Measurements from ENCODE around the gene PTGIS.

PTGIS gene

DNA sequence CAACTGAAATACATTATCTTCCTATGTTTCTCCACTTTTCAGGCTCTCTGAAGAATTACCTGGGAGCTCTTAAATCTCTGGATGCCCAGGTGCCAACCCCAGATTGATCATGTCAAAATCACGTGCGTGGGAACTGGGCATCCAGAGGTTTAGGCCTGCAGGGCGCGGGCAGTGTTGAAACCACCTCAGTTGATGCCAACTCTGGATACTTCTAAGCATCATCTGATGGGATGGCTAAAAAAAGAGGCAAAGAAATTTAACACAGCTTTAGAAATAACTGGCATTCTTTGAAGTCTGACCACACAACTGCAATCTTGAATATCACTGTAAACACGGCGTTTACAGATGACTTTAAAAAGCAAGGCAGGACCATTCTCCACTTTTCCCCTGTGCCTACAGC, 41.9 kb downstream of the PTGIS start:
- DNase-seq = no peak

DNA sequence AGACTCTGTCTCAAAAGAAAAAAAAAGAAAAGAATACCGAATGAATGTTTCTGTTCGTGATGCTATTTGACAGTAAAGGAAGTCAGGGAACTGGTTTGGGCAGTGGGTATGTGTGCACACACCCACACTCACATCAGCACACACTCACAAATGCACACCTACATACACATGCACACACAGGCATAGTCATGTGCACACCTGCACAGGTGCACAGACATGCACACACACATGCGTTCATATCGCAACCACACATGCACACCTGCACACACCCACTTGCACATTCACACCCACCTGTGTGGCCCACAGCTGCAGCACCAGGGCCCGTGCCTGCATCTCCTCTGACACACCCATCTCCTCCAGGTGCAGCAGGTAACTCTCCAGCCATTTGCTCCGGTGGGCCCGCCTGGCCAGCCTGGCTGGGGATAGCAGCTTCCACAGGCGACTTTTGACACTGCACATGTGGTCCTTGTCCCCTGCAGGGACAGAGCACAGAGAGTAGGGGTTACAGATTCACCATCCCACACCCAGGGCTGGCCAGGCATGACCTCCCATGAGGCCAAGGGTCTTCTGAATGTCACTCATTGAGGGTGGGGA, 44.1 kb downstream of the PTGIS start:
- DNase-seq = no peak

DNA sequence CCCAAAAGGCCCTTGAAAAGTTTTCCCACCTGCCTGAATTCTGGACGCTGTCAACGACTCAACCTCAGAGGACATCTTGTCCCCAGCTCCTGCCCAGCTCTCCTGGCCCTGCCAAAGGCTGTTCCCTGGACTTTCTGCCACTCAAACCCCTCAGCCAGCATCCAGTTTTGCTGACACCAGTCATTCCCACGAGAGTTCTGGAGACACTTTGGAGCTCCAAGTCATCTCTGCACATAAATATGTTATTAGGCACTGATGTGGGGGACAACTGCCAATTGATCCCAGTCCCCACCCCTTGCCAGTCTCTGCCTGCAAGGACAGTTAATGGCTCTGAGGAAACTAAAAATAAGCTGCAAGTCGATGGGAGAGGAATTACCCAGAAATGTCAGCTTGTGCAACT, 46.6 kb downstream of the PTGIS start:
- no peak for DNase-seq

DNA sequence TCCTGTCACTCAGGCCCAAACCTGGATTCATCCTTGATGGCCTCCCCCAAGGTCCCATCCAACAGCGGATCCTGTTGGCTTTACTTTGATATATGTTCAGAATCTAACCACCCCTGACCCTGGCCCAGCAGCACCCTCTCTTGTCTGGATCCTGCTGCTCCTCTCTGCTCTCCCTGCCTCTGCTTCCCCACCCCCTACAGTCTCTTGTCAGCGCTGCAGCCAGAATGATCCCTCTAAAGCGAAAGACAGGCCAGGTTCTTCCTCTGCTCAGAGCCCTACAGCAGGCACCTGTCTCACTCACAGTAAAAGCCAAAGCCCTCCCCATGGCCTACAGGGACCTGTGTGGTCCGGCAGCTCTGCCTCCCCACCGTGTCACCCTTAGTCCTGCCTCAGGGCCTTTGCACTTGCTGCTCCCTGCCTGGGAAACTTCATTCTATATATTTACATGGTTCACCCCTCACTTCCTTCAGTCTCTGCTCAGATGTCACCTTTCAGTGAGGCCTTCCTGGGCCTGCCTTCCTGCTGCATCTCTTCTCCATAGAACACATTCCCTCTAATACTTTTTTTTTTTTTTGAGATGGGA, 48.1 kb downstream of the PTGIS start:
- no peak for DNase-seq

DNA sequence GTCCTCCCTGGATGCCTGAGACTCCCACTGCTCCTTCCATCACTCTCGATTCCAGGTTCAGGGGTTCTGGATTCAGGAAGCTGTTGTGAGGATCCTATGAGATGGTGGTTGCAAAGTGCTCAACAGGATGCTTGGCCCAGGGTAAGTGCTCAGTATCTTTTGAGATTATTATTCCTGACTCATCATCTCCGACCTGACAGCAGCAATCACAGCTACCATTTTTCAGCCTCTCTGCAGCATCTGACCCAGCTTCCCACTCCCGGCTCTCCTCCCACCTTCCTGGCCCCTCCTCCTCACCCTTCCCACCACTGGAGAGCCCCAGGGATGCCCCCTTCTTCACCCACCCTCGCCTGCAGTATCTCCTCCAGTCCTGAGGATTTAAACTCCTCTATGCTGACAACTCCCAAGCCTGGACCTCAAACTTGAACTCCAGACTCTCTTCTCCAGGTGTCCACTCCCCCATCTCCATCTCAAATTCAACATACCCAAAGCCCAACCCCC, 48.7 kb downstream of the PTGIS start:
- no peak for DNase-seq

DNA sequence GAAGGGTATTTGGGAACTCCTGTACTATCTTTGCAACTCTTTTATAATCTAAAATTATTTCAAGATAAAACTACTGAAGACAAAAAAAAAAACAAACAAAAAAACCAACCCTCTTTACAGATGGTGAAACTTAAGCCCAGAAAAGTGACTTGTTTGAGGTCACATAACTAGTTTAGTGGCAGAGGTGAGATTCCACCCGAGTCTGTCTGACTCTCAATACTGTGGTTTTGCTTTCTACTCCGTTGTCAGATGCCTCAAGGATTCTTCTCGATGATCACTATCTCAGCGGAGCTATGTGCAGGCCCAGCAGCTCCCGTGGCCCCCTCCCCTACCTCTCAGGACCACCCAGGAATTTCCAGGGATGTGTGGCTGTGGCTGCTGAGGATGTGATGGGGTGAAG, 49.4 kb downstream of the PTGIS start:
- DNase-seq = no peak

DNA sequence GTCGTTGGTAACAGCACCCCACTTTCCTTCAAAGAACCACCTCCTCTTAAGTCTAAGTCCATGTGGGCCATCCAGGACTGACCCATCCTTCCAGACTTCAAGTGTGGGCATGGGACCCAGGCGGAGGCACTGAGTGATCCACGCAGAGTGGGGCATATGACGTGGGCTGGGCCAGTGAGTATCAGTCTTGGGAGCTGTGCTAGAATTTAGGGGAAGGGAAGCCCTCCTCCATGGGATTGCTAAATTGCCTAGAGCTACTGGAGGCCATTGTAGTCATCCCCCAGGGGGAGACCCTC, 50.2 kb downstream of the PTGIS start:
- no peak for DNase-seq

DNA sequence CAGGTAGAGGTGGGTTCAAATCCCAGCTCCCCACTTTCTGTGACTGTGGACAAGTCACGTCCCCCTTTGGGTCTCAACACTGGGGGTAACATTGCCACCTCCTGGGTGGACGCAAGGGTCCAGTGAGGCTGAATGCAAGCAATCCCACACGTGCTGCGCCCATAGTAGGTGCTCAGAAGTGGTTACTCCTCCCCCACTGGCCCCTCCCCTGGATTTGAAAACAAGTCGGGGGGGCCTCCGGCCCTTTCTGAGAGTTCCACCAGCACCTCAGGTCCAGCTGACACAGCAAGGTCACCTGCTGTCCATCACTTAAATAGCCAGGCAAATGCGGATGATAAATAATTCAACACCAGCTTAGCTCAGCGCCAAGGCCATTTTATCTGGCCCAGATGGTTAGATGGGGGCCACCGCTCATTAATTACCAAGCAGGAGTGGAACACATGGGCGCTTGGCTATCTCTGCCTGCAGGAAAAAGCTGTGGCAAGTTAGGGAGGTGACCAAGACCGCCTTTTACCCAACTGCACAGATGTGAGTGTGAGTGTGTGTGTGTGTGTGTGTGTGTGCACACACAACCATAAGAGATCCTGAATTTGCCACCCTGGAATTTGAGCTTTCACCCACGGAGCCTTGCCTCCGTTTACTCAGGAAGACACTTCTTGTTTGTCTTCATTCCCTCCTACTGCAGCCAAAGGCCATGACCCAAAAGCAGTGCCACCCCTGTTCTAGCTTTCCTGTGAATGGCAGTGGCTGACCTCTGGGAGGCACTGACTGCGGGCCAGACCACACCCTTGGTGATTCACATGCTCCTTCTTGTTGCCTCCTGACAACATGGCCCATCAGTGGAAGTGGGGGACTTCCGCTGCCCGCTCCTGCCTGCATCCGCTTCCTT, 50.8 kb downstream of the PTGIS start:
- peak; percentile 73 for DNase-seq

DNA sequence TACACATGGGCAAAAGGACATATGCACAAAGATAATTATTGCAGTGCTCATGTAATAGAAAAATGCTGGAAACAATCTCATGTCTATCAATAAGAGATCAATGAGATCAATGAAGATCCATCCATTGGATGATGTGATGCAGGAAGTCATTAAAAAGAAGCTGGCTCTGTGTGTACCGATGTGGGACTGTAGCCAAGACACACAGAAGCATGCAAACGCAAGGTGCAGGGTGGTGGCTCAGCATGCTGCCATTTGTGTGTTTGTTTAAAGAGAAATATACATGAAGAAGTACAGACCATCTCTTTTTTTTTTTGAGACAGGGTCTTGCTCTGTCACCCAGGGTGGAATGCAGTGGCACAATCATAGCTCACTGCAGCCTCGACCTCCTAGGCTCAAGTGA, 52.4 kb downstream of the PTGIS start:
- no peak for DNase-seq

DNA sequence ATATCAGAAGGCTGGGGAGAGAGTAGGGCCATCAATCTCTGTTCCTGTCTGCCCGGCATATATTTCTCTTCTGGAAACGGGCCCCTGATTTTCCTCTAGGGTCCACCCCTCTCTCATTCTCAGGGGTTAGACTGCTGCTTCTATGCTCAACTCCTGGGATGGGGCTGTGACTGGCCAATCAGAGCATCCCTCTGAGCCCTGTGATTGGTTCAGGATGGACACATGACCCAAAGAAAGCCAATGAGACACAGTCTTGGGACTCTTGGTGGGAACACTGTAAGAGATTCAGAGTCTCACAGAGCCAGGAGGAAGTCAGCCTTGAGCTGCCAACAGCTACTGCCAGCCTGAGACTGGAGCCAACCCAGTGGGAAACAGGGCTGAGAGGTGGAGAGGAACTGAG, 54.4 kb downstream of the PTGIS start:
- no peak for DNase-seq

DNA sequence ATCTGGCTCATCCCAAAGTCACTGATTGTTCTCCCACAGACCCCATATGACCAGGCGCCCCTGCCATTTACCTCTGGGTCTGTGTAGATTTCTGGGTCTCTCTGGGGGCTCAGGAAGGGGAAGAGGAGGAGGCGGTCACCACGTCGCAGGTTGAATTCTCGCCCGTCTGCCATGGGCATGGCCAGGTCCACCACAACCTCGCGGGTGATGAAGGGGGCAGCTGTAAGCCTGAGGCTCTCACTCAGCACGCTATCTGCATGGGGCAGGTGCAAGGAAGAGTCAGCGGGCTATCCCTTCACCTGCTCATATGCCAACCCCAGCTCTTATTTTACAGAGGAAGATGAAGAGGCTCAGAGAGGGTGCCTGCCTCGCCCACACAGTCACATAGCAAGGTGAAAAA, 54.9 kb downstream of the PTGIS start:
- no peak for DNase-seq

DNA sequence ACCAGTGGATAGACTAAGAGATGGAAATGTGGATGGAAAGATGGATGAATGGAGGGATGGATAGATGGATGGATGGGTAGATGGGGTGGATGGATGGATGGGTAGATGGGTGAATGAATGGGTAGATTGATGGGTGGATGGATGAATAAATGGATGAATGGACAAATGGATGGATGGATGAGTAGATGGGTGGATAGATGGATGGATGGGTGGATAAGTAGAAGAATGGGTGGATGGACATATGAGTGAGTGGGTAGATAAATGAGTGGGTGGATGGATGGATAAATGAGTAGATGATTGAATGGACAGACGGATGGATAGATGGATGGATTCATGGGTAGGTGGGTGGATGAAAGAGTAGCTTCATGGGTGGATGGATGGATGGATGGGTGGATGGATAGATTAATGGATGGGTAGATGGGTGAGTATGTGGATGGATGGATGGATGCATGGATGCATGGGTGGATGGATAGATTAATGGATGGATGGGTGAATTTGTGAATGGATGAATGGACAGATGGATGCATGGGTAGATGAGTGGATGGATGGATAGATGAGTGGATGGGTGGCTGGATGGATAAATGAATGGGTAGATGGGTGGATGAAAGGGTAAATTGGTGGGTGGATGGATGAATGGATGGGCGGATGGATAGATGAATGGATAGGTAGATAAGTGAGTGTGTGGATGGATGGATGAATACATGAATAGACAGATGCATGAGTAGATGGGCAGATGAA, 56.0 kb downstream of the PTGIS start:
- DNase-seq = no peak

DNA sequence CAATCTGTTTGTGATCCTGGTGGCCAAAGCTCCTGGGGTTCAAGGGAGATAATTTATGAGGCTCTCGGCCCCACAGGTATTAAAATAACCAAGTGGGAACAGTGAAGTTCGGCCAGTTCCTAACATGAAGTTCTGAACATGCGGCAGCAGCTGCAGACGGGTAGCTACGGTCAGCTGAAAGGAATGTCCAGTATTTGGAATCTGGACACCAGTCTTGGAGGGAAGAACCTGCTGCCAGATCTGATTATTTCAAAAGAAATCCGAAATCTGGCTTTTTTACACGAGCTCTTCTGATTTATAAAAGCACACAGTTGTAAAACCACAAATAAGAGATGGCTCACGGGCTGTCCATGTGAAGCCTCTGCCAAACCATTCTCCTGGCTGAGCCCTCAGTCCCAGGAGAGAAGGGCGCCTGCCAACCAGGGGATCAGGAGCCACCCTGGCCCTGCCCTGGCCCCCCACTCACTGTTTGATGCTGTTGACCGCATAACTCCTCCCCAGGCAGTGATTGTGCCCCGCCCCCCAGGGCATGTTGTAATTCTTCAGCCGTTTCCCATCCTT, 57.3 kb downstream of the PTGIS start:
- DNase-seq = no peak

DNA sequence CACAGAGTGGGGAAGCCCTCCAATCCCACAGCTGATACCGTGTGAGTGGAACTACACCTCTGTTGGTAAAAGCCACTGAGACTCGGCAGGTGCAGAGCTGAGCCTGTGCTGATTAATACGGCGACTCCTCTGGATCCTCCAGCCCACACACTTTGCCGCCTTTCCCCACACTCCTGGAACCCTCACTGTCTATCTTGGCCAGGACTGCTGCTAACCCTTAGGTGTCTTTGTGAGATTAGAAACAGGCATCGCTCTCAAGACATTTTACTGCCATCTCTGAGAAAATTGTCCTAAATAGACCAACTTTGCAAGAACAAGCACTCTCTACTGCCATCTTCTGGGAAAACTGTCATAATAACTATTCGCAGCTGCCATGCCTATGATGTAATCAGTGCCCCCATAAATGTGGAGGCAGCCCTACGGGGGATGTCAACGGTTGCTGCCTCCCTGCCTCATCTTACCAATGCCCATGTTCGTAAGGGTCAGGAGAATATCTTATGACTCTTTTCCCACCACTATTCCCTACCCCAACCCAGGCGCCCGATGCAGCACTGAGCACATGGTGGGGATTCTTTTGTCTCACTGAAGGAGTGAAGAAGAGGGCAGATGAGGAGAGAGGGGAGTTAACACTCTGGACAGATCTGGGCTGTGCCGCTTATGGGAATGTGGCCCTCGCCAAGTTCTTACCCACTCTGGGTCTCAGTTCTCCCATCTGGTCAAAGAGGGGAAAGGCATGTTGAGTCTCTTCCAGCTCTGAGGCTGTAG, 59.3 kb downstream of the PTGIS start:
- peak; percentile 88 for DNase-seq

DNA sequence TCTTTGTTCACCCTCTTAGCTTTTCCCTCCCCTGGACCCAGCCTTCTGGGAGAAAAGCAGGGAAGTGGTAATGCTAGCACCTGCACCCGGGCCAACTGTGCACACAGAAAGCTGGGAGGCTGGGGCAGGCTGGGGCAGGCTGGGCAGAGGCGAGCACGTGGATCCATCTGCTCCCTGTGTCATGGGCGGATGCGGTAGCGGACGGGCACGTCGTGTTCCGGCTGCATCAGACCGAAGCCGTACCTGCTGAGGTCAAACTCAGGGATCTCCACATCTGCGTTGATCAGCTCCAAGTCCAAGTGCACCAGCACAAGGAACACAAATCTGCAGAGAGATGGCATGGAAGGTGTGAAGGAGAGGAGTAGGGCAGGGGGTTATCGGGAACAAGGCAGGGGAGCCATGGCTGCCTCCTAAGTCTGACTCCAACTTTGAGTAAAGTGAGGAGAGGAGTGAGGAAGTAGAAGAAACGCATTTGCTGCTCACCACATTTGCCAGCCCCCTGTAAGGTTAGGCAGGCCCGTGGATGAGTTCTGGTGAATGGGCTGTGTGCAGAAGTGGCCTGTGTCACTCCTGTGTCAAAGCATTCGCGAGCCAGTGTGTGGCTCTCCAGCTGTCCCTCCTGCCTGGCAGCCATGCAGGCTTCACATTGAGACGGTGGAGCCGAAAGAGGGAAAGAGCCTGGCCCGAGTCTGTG, 60.0 kb downstream of the PTGIS start:
- DNase-seq = no peak

DNA sequence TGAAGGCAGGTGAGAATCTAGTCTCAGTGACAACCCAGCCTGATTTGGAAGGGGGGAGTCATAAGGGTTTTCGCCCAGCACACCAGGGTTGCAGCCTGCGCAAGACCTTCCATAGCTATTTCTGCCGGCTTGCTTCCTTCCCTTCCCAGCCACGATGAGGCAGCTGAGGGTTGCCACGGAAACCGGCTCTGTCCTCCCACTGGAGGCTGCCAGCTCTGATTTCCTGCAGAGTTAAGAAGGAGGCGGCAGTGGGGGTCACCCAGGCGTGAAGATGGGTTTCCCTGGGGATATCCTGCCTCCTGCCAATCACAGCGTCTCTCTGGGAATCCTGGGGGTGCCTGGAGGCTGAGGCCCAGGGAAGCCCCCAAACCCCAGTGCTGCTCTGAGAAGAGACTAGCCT, 62.4 kb downstream of the PTGIS start:
- DNase-seq = peak; percentile 96

DNA sequence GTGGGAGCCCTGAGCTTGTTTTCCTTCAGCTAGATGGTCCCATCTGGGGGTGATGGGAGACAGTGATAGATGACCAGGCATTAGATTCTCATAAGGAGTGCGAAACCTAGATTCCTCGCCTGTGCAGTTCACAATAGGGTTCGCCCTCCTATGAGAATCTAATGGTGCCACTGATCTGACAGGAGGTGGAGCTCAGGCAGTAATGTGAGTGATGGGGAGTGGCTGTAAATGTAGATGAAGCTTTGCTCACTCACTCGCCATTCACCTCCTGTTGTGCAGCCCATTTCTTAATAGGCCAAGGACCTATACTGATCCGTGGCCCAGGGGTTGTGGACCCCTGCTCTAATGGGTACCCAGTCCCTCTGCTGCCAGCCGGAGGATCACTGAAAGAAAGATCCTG, 64.8 kb downstream of the PTGIS start:
- DNase-seq = peak; percentile 39

DNA sequence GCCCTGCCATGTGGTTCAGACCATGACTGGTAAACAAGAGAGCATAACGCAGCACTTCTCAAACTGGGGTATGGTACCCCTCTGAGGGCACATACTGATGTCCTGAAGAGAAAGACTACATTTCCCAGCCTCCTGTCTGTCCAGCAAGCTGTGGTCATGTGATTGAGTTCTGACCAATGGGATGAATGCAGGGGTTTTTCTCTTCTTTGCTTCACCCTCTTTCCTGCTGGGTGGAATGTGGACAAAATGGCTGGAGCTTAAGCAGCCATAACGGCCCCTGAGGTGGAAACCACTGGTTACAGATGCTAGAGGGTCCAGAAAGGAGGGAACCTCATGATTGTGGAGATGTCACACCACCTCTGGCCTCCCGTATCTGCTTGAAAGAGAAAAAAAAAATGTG, 66.0 kb downstream of the PTGIS start:
- DNase-seq = peak; percentile 54

DNA sequence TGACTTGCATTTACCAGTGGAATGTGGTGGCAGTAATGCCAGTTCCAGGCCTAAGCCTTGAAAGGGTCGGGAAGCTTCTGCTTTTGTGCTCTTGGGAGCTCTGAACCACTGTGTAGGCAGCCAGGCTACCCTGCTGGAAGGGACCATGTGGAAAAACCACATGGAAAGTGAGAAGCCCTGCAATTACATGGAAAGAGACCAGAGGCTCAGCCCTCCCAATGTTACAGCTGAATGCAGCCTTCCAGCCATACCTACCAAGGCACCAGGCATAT, 70.6 kb downstream of the PTGIS start:
- no peak for DNase-seq

DNA sequence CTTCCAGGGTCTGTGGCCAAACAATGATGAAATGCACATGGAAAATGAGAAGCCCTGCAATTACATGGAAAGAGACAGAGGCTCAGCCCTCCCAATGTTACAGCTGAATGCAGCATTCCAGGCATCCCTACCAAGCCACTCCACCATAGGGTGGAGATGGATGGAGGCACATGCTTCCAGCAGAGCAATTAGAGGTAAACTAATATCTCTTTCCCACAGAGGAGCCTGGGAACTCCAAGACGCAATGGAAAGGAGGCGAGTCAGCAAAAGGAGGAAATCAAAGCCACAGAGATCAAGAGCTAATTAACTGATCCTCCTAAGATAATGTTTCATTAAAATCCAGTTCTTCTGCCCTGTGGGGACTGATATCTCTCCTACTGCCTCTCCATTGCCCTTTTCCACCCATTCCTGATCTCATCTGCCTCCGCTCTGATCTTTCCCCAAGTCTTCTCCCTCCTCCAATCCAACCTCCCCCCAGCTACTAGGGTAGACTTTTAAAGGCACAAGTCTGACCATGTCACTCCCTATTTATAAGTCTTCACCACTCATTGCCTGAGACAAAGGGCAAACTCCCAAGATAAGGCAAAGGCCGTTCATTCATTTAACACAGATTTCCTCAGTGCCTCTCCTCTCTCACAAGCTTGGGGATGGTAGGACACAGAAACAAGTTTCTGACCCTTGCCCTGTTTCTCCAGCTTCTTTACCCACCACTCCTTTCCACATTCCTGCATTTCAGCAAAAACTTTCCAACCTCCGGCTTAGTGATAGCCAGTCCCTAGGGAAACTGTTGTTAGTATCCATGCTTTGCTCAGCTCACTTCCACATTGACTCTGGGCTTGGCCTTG, 71.2 kb downstream of the PTGIS start:
- DNase-seq = no peak

DNA sequence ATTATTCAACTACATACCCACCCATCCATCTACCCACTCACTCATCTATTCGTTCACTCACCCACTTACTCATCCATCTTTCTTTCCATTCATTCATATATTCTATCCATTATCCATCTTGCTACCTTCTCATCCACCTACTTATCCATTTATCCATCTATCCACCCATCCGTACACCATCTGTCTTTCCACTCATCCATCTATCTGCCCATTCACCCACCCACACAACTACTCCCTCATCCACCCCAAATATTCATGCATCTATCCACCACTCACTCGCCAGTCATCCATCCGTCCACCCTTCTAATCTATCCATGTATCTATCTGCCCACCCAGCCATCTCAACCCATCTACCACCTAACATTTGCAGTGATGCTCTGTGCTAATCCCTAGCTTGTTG, 71.9 kb downstream of the PTGIS start:
- no peak for DNase-seq

All from eye (tissue), 1 donor.